NCI-H2227 (cell line): Measurements from ENCODE around the gene FSTL4.
"Not testable (repeated sequence)": the region's sequence is repeated elsewhere in the genome, so short reads cannot be mapped to it uniquely, and the experiment has no call there.

Experiments
- DNase-seq: peaks from one replicate; lab custom pipeline; 2025; ENCODE audit not compliant: unreplicated experiment; lab: John Stamatoyannopoulos, UW

The FSTL4 gene

DNA sequence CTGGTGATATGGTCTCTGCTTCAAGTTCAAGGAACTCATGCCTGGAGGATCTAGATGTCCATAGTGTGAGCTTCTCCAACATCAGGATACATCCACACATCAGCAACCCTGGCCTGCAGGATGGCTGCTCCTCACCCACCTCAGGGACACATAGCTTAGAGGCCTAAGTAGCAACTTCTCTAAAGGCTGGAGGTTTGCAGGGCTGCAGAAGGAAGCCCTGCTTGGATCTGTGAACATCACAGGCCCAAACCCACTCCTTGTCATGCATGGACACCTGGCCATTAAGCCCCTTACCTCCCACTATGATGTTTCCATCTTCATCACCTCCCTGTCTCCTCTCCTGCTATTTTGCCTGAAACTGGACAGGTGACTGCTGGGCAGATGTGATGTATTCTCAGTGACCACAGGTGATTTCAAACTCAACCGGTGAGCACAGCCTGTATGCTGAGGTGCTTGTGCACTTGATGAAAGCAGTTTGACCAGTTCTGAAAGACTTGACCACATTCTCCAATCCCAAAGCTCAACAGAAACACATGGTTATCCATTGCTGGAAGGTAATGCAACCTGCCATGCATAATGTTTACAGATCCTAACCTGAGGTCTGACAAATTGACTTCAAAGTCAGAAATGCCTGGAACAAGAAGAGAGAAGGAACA lies 205.2 kb downstream of the FSTL4 start:
- DNase-seq = no peak

DNA sequence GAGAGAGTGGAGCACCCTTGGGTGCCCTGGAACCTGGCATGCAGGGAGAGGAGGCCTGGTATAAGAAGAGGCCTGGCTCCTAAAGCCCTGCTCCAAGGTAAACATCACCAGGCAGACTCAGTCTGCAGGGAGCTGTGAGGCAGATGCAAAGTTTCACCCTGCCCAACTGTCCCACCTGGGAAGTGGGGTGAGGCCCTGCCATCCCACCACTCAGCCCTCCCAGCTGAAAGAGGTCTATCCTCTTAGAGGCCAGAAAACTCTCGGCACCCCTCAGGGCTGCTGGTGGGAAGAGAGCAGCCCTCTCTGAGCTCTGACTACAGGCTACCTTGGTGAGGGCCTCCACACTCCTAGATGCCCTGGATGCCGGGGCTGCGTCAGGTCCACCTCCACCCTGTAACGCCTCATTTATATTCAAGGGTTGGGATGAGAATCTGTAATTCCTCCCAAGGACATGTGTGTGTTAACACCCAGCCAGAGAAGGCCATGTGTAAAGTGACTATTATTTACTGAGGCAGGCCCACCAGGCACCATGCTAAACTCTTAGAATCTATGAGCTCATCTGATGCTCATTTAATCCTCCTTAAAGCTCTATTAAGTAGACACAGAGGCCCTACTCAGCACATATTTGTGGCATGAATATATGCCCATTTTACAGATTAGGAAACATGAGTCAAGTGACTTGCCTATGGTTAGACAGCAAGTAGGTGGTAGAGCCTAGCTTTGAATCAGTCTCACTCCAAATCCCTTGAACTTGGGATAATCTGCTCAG lies 205.9 kb downstream of the FSTL4 start:
- no peak for DNase-seq

DNA sequence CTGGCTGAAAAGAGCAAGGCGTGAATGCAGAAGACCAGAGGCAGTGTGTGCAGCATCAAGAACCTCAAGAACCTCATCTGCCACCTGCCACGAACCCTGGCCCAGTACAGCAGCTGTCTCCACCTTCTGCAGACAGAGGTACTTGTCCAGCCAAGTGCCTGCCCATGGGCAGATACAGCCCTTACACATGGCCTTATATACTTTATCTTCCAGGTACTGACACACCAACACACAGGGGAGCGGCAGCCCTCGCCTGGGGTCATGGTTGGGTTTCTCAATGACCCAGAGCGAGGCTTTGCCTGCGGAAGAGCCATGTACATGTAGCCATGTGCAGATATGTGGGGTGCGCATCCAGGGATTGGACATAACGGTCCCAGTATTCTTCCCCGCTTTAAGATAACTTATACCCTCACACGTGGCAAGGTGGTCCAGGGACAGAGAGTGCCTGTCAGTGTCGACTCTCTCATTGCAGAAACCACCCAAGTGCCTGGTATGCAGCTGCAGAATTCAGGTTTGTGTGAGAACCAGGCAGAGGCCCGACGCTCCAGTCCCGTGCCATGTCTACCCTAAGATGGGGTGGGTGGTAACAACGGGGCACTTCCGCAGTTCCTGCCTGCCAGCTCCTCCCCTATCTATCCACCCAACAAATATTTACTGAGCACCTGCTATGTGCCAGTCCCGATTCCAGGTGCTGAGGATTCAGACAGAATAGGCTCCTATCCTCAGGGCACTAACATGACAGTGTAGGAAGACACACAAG lies 206.9 kb downstream of the FSTL4 start:
- no peak for DNase-seq

DNA sequence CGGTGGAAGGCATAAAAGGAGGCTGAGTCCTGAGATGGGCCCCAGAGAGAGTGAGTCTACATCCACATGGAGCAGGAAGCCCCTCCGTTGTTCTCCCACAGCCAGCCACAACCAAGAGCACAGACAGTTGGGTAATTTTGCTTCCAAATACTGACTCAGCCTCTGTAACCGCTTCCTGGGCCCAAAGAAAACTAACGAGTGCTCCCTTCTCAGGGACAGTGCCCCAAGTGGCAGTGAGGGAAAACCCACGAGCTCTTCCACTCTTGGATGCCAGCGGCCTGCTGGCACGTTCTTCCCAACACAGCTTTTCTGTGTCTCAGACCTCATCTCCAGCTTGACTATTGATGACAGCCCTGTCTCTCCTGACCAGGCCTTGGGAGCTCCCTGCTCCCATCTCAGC lies 207.6 kb downstream of the FSTL4 start:
- no peak for DNase-seq

DNA sequence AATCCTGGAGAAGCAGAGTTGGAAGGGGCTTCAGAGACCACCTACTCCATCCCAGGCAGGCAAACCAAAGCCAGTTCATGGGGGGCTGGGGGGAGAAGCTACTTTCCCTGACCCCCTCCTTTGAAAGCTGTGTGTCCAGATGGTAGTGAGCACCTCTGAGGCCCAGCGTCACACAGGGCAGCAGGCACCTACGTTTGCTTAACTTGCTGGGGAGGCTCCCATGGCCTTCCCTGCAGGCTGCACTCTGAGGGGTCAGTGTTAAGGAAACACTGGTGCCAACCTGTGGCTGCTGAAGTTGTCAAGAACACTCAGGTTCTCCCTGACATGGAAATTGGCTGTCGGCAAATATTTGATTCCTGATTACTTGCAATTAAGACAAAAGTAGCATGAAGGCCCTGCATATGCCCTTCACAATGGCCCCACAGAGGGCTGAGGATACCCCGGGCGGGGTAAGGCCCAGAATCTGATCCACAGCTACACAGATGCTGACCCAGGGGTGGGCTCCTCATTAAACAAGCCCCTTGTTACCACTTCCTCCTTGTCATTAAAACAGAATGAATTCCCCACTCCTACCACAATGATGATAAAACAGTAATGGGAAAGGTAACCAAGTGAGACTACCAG lies 208.5 kb downstream of the FSTL4 start:
- no peak for DNase-seq

DNA sequence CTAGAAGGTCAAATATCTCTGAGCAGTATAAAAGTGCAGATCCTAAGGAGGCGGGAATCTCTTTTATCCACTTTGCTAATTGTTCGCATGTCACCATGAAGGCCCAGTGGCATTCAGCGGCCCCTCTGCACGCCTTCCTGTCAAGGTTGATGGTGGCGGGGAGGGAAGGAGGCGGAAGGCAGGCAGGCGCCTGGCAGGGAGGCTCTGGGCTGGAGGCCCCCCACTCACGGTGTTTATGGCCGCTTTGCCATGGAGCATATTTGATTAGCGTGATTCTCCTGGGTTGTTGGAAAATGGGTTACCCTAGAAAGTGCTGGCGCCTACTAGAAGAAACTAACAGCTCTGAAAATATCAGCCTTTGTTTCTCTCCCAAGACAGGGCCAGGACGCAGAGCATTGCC lies 209.6 kb downstream of the FSTL4 start:
- DNase-seq = no peak

DNA sequence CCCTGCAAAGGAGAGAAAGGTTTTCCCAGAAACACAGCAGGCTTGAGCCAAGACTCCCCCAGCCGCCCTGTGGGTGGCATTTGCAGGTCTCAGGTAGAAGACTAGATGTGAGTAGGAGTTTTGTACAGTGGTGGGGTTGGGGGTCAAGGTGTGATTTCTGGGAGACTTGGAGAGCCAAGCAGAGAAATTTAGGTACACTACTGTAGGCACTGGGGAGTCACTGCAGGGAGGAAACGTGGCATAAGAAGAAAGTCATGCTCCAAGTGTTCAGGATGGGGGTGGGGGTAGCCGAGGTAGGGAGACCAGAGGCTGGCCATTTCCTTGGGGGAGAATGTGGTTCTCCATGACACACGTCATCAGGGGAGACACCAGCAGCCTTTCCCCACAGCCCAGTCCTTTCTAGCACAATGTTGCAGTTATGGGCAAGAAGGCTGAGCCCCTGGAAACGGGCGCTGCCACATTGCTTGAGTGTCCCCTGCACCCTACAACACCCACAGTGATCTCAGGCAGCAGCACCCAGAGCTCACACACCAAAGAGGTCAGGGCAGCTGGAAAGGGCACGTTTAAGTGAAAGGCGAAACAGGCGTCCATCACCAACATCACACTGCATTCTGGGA lies 210.5 kb downstream of the FSTL4 start:
- DNase-seq = no peak

DNA sequence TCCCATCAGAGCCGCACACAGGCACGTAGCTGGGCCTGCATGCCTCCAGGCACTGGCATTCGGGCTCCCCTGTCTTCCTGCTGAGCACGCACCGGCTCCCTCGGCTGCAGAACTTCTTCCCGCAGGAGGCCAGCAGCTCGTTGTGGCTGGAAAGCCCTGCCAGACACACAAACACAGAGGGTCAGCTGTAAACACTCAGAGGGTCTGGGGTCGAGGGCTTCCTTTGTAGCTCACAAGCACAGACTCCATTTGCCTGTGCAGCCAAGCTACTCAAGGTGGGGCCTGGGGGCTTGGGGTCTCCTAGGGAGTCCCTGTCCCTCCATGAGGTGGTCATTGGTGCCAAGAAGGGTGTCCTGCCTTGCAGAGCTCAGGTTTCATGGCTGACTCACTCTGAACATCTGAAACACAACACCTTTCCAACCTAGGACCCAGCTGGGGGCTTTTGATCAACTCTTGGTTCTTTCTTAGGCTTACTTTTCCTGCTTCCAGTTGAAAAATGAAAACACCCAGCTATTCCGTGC lies 211.4 kb downstream of the FSTL4 start:
- DNase-seq = no peak

DNA sequence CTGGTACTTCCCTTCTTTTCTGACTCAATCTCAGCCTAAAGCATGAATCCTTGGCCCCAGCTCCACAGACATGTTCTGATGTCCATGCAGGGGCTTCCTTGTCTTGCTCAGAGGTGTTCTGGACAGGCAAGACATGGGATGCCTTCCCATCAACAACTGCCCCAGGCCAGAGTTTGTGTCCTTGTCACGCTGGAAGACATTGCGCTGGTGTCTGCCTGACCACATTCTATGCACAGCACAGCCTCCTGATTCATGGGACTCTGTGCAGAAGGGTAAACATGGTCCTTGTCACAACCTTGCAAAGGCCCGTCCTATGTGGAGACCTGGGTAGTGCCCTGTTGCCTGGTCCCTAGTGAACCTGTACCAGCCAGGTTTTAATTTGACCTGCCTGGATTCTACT lies 212.2 kb downstream of the FSTL4 start:
- DNase-seq = no peak

DNA sequence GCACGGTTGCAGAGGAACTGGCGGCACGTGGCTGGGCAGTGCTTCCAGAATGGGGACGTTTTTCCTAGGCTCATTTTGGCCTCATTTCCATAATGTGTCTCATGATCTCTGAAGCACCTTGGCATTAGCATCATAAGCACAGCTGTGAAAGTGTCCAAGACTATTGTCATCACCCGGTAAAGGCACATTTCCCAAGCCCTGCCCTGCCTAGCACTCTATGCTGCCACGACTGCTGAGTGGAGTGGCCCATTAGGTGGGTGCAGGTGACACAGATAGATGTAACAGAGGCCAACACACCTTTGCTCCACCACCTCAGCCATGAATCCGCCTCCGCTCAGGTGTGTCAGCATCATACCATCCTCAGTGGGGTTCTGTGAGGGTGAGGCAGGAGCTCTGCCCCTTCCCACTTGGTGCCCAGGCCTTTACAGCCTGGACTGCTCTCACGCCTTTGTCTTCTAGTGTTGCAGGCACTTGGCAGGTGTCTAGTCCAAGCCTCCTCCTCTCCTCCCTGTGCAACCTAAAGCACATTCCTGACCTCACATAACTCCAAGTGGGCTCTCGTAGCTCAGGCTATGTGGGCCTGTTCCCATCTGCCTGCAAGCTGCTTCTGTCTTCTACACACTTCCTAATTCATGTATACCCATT lies 213.0 kb downstream of the FSTL4 start:
- no peak for DNase-seq

DNA sequence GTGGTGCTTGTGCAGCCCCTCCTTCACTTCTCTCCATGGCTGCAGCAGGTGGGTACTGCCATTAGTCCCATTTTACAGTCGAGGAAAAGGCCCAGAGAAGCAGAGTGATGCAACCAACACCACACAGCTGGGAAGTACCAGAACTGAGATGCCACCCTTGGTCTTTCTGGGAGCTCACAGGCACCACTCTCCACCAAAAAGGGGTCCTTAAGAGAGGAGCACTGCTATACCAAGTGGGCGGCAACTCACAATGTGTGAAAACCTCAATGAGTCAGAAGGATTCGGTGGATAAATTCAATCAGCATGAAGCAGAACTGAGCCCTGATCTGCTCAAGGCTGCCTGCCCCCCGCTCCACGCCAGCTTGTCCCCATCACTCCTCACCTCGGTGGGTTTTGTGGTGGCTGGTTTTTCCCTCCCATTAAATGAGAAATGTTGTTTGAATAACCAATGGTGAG lies 213.7 kb downstream of the FSTL4 start:
- DNase-seq = no peak

DNA sequence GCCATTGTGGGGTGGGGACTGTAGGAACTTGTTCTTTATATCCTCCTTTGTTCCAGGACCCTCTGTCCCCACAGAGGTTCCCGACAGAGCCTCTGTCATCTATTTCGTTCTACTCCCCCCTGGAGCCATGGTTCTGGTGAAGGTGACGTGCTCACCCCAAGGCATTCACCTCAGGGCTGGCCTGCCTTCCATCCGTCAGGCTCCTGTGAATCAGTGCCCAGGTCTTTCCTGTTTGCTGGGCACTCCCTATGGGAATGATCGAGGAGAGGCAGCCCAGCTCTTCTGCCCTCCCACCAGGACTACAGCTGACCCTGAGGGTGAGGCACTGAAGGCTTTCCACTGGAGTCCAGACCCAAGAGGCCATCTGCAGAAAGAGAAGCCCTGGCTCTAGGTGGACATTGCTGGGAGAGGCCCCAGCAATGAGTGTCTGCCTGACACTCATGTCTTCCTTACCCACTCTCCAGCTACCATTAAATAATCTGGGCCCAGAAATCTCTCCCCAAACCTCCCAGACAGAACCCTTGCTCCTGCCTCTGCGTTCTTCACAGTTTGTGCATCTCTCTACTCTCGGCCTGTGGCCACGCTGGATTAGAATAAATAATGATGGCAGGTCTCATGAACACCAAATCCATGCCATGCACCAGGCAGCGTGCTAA lies 214.2 kb downstream of the FSTL4 start:
- DNase-seq = no peak

DNA sequence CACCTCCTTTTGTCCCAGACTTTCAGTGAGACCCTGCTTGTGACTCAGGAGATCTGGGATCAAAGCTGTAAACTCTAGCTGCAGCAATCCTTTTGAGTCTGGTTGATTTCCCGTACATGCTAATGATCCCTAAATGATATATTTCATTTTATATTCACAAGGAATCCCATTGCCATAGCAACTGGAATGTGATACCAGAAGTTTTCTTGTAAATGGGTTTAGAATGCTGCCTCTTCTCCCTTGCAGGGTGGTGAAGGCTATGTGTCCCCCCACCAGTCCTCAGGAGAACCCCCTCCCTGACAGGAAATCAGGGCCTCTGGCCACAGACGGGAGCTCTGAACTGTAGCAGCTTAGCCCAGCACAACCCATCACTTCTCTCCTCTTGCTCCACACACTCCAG lies 215.0 kb downstream of the FSTL4 start:
- no peak for DNase-seq

DNA sequence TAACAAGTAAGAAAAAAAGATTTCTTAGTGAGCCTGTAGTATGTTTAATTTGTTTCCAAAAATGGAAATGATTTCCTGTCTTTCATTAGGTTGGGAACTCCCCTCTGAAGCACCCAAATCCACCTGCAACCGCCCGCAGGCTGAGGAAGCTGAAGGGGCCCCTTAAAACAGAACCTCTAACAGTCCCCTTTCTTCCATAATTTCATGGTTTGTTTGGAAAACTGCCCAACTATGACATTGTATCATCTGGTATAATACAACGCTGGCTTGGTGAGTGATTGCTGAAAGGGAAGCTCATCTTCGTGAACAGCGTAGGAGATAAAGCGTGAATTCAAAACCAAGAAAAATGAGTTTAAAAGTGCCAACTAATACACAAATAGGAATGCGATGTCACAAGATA lies 215.5 kb downstream of the FSTL4 start:
- no peak for DNase-seq

DNA sequence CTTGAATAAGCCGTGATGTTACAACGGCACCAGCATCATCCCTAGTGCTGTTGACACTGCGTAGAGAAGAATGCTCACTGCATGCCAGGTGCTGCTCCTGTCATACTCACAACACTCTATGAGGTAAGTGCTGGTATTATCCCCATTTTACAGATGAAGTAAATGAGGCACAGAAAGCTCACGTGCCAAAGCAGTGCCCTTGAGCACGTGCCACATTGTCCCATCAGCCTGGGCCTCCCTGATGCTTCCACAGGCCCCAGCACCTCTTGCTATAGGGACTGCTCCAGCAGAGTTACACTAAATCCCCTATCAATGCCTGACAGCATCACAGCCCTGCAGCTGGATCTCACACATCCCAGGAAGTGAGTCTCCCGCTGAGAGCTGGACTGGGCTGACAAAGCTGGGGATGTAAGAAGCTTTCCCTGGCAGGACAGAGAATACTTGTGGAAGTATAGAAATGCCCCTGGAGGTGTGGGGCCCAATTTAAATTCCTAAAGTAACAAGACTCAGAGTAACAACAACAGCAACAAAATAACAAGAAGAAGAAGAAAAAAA lies 216.1 kb downstream of the FSTL4 start:
- no peak for DNase-seq

DNA sequence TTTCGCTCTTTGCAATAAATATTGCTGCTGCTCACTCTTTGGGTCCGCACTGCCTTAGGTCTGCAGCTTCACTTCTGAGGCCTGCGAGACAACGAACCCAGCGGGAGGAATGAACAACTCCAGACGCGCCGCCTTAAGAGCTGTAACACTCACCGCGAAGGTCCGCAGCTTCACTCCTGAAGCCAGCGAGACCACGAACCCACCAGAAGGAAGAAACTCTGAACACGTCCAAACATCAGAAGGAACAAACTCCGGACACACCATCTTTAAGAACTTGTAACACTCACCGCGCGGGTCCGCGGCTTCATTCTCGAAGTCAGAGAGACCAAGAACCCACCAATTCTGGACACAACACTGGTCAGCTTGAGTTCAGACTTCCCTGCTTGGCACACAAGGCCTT lies 217.1 kb downstream of the FSTL4 start:
- DNase-seq = not testable (repeated sequence)

DNA sequence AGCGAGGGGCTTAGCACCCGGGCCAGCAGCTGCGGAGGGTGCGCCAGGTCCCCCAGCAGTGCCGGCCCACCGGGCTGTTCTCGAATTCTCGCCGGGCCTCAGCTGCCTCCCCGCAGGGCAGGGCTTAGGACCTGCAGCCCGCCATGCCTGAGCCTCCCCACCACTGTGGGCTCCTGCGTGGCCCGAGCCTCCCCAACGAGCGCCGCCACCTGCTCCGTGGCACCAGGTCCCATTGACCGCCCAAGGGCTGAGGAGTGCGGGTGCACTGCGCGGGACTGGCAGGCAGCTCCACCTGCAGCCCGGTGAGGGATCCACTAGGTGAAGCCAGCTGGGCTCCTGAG lies 217.9 kb downstream of the FSTL4 start:
- DNase-seq = not testable (repeated sequence)

DNA sequence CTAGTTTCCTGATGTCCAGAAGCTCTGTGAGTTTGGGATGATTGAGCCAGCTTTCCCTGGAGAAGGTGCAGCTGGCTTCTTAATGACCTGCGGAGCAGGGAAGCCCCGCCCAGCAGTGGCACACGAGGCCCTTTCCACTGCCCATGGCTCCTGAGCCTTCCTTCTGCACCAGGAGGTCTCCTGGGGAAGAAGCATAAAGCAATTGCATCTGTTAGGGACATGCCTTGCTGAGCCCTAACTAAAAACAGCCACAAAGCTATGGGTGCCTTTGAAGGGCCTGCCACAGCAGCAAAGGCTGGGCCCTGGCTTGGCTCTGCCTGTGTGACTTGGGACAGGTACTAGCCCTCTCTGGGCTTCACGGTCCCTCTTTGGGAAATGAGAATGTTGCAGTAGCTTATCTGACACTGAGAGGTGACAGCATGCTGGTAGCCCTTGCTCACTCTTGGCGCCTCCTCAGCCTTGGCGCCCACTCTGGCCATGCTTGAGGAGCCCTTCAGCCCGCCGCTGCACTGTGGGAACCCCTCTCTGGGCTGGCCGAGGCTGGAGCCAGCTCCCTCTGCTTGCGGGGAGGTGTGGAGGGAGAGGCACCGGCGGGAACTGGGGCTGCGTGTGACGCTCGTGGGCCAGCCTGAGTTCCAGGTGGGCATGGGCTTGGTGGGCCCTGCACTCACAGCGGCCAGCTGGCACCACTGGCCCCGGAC lies 218.4 kb downstream of the FSTL4 start:
- no peak for DNase-seq

DNA sequence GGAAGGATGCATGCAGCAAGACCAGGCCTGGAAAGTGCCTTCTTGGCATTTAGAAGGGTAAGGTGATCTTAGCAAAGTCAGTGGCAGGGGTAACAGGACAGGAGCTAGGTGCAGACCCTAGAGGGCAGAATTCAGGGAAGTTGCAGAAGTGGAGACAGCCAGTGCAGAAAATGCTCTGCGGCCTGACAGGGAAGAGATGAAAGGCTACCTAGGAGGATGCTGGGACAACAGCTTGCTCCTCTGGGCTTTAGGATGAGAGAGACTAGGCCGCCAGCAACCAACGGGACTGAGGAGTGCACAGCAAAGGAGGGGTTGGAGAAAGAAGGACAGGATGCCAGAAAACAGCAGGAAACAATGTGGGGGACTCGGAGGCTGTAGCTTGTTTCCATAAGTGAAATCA lies 219.9 kb downstream of the FSTL4 start:
- DNase-seq = no peak
